HG03575 (cell line): ENCODE data around the gene PROK2.

Source experiments
- ATAC-seq: cut with Tn5 transposase; IDR thresholded peaks from one replicate; pipeline ENCODE4 v1.9.1; 2021; ENCODE audit not compliant: unreplicated experiment, insufficient number of reproducible peaks, low FRiP score; ENCODE audit errors: extremely low read depth

PROK2 gene

GRCh38 chr3:71752831-71753700 lies 31.9 kb downstream of the PROK2 start:
- ATAC-seq: no peak

- no peak for ATAC-seq
These were observed 33.3 kb downstream of the PROK2 start for GRCh38 chr3:71751602-71752001.

GRCh38 chr3:71744738-71745137 lies 40.2 kb downstream of the PROK2 start:
- ATAC-seq: no peak

DNA sequence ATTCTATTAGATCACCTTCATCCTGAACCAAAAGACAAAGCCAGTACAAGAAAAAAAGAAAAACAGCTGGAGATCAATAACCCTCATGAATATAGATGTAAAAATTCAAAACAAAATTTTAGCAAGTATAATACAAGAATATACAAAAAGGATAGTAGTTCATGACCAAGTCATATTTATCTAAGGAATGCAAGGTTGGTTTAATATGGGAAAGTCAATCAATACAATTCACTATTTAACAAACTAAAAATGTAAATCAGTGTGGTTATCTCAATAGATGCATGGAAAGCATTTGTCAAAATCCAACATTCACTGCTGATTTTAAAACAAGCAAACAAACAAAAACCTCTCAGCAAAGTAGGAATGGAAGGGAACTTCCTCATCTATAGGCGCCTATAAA lies 42.3 kb downstream of the PROK2 start:
- ATAC-seq: no peak

- ATAC-seq: no peak
These were observed 50.1 kb downstream of the PROK2 start for GRCh38 chr3:71734881-71735280.

DNA sequence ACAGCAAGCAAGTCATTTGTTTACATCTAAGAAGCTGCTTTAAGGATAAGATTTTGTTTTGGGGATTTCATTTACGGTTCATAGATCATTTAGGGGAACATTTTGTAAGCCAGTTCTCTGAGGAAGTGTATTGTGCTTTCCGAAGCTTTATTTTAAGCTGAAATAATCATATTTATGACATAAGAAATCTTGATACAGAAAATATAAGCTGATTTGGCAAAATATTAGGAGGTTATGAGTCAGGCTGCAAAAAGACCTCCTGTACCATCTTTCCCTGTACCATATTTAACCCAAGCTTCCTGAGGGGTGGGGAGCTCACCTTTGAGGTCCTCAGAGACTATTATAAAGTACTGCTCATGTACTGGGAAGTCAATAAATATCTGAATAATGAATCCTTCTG lies 51.6 kb downstream of the PROK2 start:
- ATAC-seq: no peak

- ATAC-seq: no peak
These were observed 52.3 kb downstream of the PROK2 start for GRCh38 chr3:71732637-71733036.

- ATAC-seq: no peak
These were observed 56.2 kb downstream of the PROK2 start for GRCh38 chr3:71728632-71729342.

- no peak for ATAC-seq
These were observed 58.8 kb downstream of the PROK2 start for GRCh38 chr3:71726146-71726545.

GRCh38 chr3:71725271-71725991 lies 59.5 kb downstream of the PROK2 start, which contains the start of gene EIF4E3:
TSS of gene EIF4E3 (minus strand) at chr3:71725402. CDS start at chr3:71725367, 35 bp downstream.
- ATAC-seq: no peak

DNA sequence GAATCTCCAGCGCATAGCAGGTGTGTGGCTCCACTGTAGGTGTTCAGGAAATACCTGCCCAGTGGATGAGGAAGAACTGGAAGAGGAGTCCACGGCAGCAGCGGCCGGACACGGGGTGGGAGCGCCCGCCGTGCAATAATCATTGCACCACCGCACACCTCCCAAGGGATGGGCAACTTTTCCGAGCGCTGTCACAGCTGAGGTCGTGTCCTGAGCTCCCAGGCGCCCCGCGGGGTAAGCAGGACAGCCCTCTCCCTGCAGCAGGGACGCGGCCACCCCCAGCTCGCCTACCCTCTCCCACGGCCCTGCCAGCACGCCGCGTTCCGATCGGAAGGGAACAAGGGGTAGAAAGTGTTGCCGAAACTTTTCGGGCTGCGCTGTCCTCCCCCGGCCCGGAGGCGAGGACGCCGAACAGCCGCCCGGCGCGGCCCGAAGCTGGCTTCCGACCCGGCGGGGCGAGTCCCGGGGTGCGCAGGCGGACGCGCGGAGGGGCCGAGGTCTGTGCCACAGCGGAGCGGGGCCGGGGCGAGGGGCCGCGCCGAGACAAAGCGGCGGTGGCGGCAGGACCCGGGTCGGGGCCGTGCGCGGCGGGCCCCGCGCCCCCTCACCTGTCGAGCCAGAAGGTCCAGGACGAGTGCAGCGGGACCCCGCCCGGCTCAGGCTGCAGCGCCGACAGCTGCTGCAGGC lies 60.2 kb downstream of the PROK2 start:
- no peak for ATAC-seq

DNA sequence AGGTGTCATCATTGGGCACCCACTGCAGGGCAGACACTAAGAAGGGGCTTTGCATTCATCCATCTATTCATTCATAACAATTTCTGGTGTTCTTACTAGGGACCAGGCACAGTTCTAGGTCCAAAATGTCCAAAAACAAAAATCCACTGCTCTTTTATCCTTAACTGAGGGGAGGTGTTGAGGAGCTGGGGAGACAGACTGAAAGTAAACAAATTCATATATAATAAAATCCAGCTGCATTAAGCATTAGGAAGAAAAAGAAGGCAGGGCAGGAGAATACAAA lies 60.8 kb downstream of the PROK2 start:
- ATAC-seq: no peak

- no peak for ATAC-seq
These were observed 61.3 kb downstream of the PROK2 start for GRCh38 chr3:71723452-71724170.

GRCh38 chr3:71722693-71723092 lies 62.3 kb downstream of the PROK2 start:
- no peak for ATAC-seq
